Nephron progenitor cell (in vitro differentiated cells): ENCODE measurements around the gene IL2RG.
A peak's percentile ranks its signal among the peaks of the same experiment; 100 is the strongest.

Experiments used
- DNase-seq: peaks from one replicate; pipeline ENCODE4 v3.0.0; 2021
- H3K27ac Mint-ChIP-seq: 2 replicates; pipeline ENCODE4 v1.8.0; 2021; ENCODE audit warnings: mild to moderate bottlenecking, moderate library complexity, mixed read lengths
- H3K27me3 Mint-ChIP-seq: 2 replicates; pipeline ENCODE4 v1.8.0; 2021; ENCODE audit warnings: mild to moderate bottlenecking, low read depth, mixed read lengths; ENCODE audit not compliant: poor library complexity
- H3K36me3 Mint-ChIP-seq: 2 replicates; pipeline ENCODE4 v1.8.0; 2021; ENCODE audit warnings: low read depth, mixed read lengths
- H3K4me1 Mint-ChIP-seq: 2 replicates; pipeline ENCODE4 v1.8.0; 2021; ENCODE audit warnings: mixed read lengths
- H3K4me3 Mint-ChIP-seq: 2 replicates; pipeline ENCODE4 v1.8.0; 2021; ENCODE audit warnings: mild to moderate bottlenecking, moderate library complexity, mixed read lengths
- H3K9me3 Mint-ChIP-seq: 2 replicates; pipeline ENCODE4 v1.8.0; 2021; ENCODE audit warnings: mild to moderate bottlenecking, moderate library complexity, mixed read lengths
- CTCF ChIP-seq: fragments of 200-600 bp; sonication (generic); IDR thresholded peaks from 2 replicates; pipeline ENCODE4 v1.5.0; 2021; ENCODE audit warnings: antibody characterized with exemption

IL2RG gene

GRCh38 chrX:71105628-71106027 lies 5.7 kb downstream of the IL2RG start:
- H3K27ac Mint-ChIP-seq: no peak overlapping the region
- peaks cover 89% of the 10 kb centered on the region for H3K4me1 Mint-ChIP-seq
- peaks cover 69% of the 10 kb centered on the region for H3K9me3 Mint-ChIP-seq
- no peak for DNase-seq
- H3K27me3 Mint-ChIP-seq: no peaks in the 10 kb centered on the region
- no peak overlapping the region for H3K4me3 Mint-ChIP-seq
- no peak for TF ChIP-seq CTCF
- no peaks in the 10 kb centered on the region for H3K36me3 Mint-ChIP-seq

- Mint-ChIP-seq H3K27ac (peak overlapping the region; percentile 95), H3K9me3 (peaks cover 55% of the 10 kb centered on the region), H3K4me3 (peak overlapping the region; percentile 72), H3K36me3 (no peaks in the 10 kb centered on the region), H3K27me3 (peaks cover 8% of the 10 kb centered on the region), H3K4me1 (peaks cover 89% of the 10 kb centered on the region)
- no peak for TF ChIP-seq CTCF
- peak; percentile 48 for DNase-seq
Observed at GRCh38 chrX:71103110-71103983, 8.0 kb downstream of the IL2RG start.

GRCh38 chrX:71102292-71102691 lies 9.1 kb downstream of the IL2RG start:
- H3K27me3 Mint-ChIP-seq: peaks cover 11% of the 10 kb centered on the region
- TF ChIP-seq CTCF: no peak
- H3K27ac Mint-ChIP-seq: no peak overlapping the region
- no peak overlapping the region for H3K4me3 Mint-ChIP-seq
- H3K9me3 Mint-ChIP-seq: peaks cover 53% of the 10 kb centered on the region
- DNase-seq: no peak
- H3K36me3 Mint-ChIP-seq: no peaks in the 10 kb centered on the region
- H3K4me1 Mint-ChIP-seq: peaks cover 85% of the 10 kb centered on the region

GRCh38 chrX:71100581-71101505 lies 10.5 kb downstream of the IL2RG start:
- peaks cover 12% of the 10 kb centered on the region for H3K27me3 Mint-ChIP-seq
- DNase-seq: no peak
- no peaks in the 10 kb centered on the region for H3K36me3 Mint-ChIP-seq
- TF ChIP-seq CTCF: no peak
- peaks cover 77% of the 10 kb centered on the region for H3K4me1 Mint-ChIP-seq
- H3K9me3 Mint-ChIP-seq: peaks cover 46% of the 10 kb centered on the region
- no peak overlapping the region for H3K4me3 Mint-ChIP-seq
- no peak overlapping the region for H3K27ac Mint-ChIP-seq

GRCh38 chrX:71099736-71100135 lies 11.6 kb downstream of the IL2RG start:
- Mint-ChIP-seq H3K4me3 (no peak overlapping the region), H3K4me1 (peaks cover 78% of the 10 kb centered on the region), H3K27ac (no peak overlapping the region), H3K36me3 (no peaks in the 10 kb centered on the region), H3K27me3 (peaks cover 12% of the 10 kb centered on the region), H3K9me3 (peaks cover 48% of the 10 kb centered on the region)
- no peak for DNase-seq
- no peak for TF ChIP-seq CTCF
